ENCODE data around the gene GSTM5. TPM values are rescaled to one million over a fixed set of nuclear protein-coding genes. Genes with fewer than 3 reads are reported as not detected.
A peak's percentile ranks its signal among the peaks of the same experiment; 100 is the strongest.

GSTM5 gene
- total and polyA plus RNA-seq, 2 of the 13 experiments (the other 11 are each of a cell fraction or from before 2014, with no cell fraction given): not detected

DNA sequence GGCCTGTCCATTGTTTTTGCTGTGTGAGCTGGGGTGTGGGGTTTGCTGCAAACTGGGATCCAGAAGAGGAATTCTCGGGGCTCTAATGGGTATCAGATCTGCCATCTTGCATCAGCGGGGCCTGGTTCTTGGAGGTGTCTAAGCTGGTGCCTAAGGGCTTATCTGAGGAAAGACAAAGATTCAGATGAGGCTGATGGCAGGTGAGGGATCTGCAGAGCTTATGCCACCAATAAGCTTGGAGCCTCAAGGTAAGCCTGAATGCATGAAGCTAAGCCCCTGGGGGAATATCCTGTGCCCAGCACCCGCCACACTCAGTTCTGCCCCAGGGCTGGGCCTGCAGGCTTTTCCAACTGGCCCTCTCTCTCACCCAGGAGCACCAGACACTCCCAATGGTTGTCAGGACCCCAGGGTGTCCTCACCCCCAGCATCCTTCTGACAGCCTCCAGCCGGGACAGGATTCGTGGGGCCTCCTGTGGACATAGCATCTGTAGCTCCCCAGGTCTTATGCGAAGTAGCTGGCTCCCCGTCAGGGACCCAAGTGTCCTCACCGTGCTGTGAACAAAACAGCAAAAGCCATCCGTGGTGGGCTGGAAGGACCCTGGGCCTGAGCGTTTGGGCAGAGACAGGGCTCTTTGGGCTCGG, 38.3 kb downstream of the GSTM5 start:
- no peak overlapping the region for H3K27ac ChIP-seq (ENCODE audit: extremely low read length, insufficient read depth, low read length)
- ChIA-PET CTCF (ENCODE audit: low intra/inter-chr PET ratio, low total read pairs) (no interaction called here), POLR2A (interaction anchor here (1.8 kb wide), 1 partner anchor 13 kb away, joined by 10 read pairs; the partner anchor contains the start of gene EPS8L3)
- H3K27me3 ChIP-seq (ENCODE audit: control insufficient read depth in 1 of 2, insufficient read depth in 2 of 2, low read length in 2 of 2): no peaks in the 10 kb centered on the region
- DNase-seq (ENCODE audit: low spot score): no peak
- H2AFZ ChIP-seq (ENCODE audit: low read length): no peak overlapping the region
- in situ Hi-C loops (cut with HindIII; ENCODE audit: extremely low pct_ligation_motif_present, low pct_unique_long_range_greater_than_20kb): no loop called here
- no peak overlapping the region for H3K9ac ChIP-seq (ENCODE audit: insufficient read depth, low read depth, low read length)
- FAIRE-seq: no peak
- no peaks in the 10 kb centered on the region for H3K4me1 ChIP-seq (ENCODE audit: insufficient read depth, low read length)
- no peaks in the 10 kb centered on the region; the same call in 1 of the 2 replicates for H4K20me1 ChIP-seq (ENCODE audit: insufficient read depth, low read length)
- H3K4me3 ChIP-seq (replicated peaks in 1 of 3; ENCODE audit: insufficient read depth in 1 of 3, low read depth in 2 of 3, low read length in 3 of 3): no peak overlapping the region
- H3K79me2 ChIP-seq (ENCODE audit: insufficient read depth, low read length): no peaks in the 10 kb centered on the region
- intact Hi-C loops (cut with micrococcal nuclease; ENCODE audit: unreplicated experiment): no loop called here
- H3K9me3 ChIP-seq (ENCODE audit: low read length): no peaks in the 10 kb centered on the region
- no peak for TF ChIP-seq RCOR2 (CRISPR knock-in tag; IDR thresholded peaks at IDR 0.05)
- TF ChIP-seq AGO2 (optimal IDR thresholded peaks at IDR 0.05; ENCODE audit: low read depth, low read length): peak; percentile 30
- no peak; the same call in 1 of the 3 replicates for ATAC-seq
- no peak overlapping the region for H3K4me2 ChIP-seq (ENCODE audit: low read depth, low read length)
- no TSS peak for BruUV-seq (replicated peaks)
- H3K36me3 ChIP-seq (replicated peaks in 1 of 2; ENCODE audit: control insufficient read depth in 1 of 2, insufficient read depth in 2 of 2, low read length in 2 of 2): peaks cover 2 to 6% of the 10 kb centered on the region in 2 experiments; a peak in 3 of 5 replicates
- WGBS (ENCODE audit: low lambda C conversion rate): 97% methylated on average over 5 of the region's 11 CpGs

DNA sequence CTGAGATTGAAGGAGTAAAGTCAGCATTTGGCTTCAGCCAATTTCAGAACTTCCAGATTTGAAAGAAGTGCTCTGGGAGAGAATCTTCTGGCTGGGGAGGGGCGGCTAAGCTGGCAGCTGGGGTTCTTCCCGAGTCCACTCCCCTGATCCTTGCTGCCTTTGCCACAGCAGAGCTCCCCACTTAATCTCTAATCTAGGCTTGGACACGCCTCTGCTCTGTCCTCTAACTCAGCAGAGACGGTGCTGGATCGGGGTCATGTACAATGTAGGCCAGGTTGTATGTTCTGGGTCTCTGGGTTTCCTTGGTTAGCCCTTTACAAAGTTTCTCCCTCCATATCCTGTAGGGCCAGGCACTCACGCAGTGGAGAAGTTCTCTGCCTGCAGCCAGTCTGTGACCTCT, 38.9 kb downstream of the GSTM5 start:
- FAIRE-seq (no peak), DNase-seq (ENCODE audit: low spot score) (no peak), ATAC-seq (peak; percentile 30; the same call in 2 of the 3 replicates)
- intact Hi-C loops (cut with micrococcal nuclease; ENCODE audit: unreplicated experiment): no loop called here
- POLR2A ChIA-PET: interaction anchor here (0.8 to 1.8 kb wide), 2 partner anchors 13 to 18 kb away, joined by 3 to 10 read pairs; partner anchors contain the start of gene EPS8L3
- 98% methylated on average over 6 of the region's 6 CpGs for WGBS (ENCODE audit: low lambda C conversion rate)
- no peaks in the 10 kb centered on the region for H3K4me1 ChIP-seq (ENCODE audit: insufficient read depth, low read length)
- H3K27me3 ChIP-seq (ENCODE audit: control insufficient read depth in 1 of 2, insufficient read depth in 2 of 2, low read length in 2 of 2): no peaks in the 10 kb centered on the region
- H3K27ac ChIP-seq (ENCODE audit: extremely low read length, insufficient read depth, low read length): no peak overlapping the region
- no peak overlapping the region for H2AFZ ChIP-seq (ENCODE audit: low read length)
- H3K9ac ChIP-seq (ENCODE audit: insufficient read depth, low read depth, low read length): no peak overlapping the region
- H3K36me3 ChIP-seq (replicated peaks in 1 of 2; ENCODE audit: control insufficient read depth in 1 of 2, insufficient read depth in 2 of 2, low read length in 2 of 2): peaks cover 4 to 11% of the 10 kb centered on the region in 2 experiments; a peak in 4 of 5 replicates
- no peaks in the 10 kb centered on the region for H3K79me2 ChIP-seq (ENCODE audit: insufficient read depth, low read length)
- BruUV-seq (replicated peaks): no TSS peak
- no peaks in the 10 kb centered on the region; the same call in 1 of the 2 replicates for H4K20me1 ChIP-seq (ENCODE audit: insufficient read depth, low read length)
- H3K9me3 ChIP-seq (ENCODE audit: low read length): no peaks in the 10 kb centered on the region
- H3K4me3 ChIP-seq (replicated peaks in 1 of 3; ENCODE audit: insufficient read depth in 1 of 3, low read depth in 2 of 3, low read length in 3 of 3): no peak overlapping the region
- H3K4me2 ChIP-seq (ENCODE audit: low read depth, low read length): no peak overlapping the region
- in situ Hi-C loops (cut with HindIII; ENCODE audit: extremely low pct_ligation_motif_present, low pct_unique_long_range_greater_than_20kb): no loop called here
- CTCF ChIA-PET (ENCODE audit: low intra/inter-chr PET ratio, low total read pairs): no interaction called here
- TF ChIP-seq FLYWCH1 (CRISPR knock-in tag; IDR thresholded peaks at IDR 0.05) (no peak), NAIF1 (CRISPR knock-in tag; IDR thresholded peaks at IDR 0.05; ENCODE audit: borderline replicate concordance) (no peak), ZNF382 (CRISPR knock-in tag; IDR thresholded peaks at IDR 0.05; ENCODE audit: borderline replicate concordance) (no peak), ZNF724P (CRISPR knock-in tag; IDR thresholded peaks at IDR 0.05; ENCODE audit: borderline replicate concordance) (no peak), BRCA1 (CRISPR knock-in tag; IDR thresholded peaks at IDR 0.05) (no peak), SIN3B (IDR thresholded peaks at IDR 0.05; ENCODE audit: low read length) (no peak), CBX2 (IDR thresholded peaks at IDR 0.05; ENCODE audit: low read depth, low read length) (no peak), CBX2 (CRISPR knock-in tag; IDR thresholded peaks at IDR 0.05; ENCODE audit: low read depth) (no peak), STAT5B (CRISPR knock-in tag; IDR thresholded peaks at IDR 0.05) (no peak), RXRB (CRISPR knock-in tag; IDR thresholded peaks at IDR 0.05; ENCODE audit: borderline replicate concordance) (no peak), ZNF619 (CRISPR knock-in tag; IDR thresholded peaks at IDR 0.05) (no peak), KLF9 (CRISPR knock-in tag; IDR thresholded peaks at IDR 0.05; ENCODE audit: low read depth) (no peak)
- TF ChIP-seq, protein P1, sequence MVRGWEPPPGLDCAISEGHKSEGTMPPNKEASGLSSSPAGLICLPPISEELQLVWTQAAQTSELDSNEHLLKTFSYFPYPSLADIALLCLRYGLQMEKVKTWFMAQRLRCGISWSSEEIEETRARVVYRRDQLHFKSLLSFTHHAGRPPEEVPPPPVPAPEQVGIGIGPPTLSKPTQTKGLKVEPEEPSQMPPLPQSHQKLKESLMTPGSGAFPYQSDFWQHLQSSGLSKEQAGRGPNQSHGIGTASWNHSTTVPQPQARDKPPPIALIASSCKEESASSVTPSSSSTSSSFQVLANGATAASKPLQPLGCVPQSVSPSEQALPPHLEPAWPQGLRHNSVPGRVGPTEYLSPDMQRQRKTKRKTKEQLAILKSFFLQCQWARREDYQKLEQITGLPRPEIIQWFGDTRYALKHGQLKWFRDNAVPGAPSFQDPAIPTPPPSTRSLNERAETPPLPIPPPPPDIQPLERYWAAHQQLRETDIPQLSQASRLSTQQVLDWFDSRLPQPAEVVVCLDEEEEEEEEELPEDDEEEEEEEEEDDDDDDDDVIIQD (CRISPR knock-in tag; IDR thresholded peaks at IDR 0.05; ENCODE audit: low read depth): no peak
- TF ChIP-seq, protein P2, sequence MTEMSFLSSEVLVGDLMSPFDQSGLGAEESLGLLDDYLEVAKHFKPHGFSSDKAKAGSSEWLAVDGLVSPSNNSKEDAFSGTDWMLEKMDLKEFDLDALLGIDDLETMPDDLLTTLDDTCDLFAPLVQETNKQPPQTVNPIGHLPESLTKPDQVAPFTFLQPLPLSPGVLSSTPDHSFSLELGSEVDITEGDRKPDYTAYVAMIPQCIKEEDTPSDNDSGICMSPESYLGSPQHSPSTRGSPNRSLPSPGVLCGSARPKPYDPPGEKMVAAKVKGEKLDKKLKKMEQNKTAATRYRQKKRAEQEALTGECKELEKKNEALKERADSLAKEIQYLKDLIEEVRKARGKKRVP (CRISPR knock-in tag; IDR thresholded peaks at IDR 0.05): no peak

All from HepG2 (cell line).